Germinal center (tissue), 1 donor: ENCODE measurements around the gene CHORDC1.
A peak's percentile ranks its signal among the peaks of the same experiment; 100 is the strongest.
"Not testable (repeated sequence)": the region's sequence is repeated elsewhere in the genome, so short reads cannot be mapped to it uniquely, and the experiment has no call there.

Experiments
- DNase-seq: peaks from one replicate; pipeline ENCODE4 v3.0.0; 2012; ENCODE audit warnings: mixed read lengths, low spot score

Gene CHORDC1

GRCh38 chr11:90222459-90223247 is at the start of gene CHORDC1:
Gene CHORDC1, minus strand, starts transcription at chr11:90223049. Its CDS starts 95 bp downstream, at chr11:90222954.
- peak; percentile 92 for DNase-seq

DNA sequence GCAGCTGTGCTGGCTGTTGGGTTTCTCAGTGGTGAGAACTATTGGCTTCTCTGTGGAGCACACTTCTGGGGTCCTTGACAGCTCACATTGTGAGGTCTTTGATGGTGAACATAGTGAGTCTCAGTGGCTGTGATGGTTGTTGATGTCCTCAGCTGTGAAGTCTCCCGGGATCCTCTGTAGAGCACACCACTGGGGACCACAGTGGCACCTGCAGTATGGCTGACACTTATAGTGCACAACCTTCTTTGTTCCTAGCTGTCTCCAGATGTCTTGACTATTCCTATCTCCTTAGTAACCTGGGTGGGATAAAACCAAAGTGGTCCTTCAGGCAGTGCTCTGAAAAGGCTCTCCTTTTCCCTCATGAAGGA is 34.3 kb upstream of the CHORDC1 start:
- no peak for DNase-seq

GRCh38 chr11:90256404-90257157 is 33.7 kb upstream of the CHORDC1 start:
- no peak for DNase-seq

DNA sequence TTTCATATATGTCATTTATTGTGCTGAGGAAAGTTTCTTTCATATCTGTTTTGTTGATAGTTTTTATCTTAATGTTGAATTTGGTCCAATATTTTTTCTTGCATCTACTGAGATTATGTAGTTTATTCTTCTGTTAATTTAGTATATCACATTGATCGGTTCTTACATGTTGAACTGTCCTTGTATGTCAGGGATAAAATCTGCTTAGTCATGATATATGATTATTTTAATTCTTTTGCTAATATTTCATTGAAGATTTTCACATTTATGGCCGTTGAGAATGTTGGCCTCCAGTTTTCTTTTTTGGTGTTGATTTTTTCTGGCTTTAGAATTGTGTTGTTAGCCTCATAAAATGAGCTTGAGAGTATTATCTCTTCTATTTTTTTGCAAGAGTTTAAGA is 31.2 kb upstream of the CHORDC1 start:
- DNase-seq, result no peak

DNA sequence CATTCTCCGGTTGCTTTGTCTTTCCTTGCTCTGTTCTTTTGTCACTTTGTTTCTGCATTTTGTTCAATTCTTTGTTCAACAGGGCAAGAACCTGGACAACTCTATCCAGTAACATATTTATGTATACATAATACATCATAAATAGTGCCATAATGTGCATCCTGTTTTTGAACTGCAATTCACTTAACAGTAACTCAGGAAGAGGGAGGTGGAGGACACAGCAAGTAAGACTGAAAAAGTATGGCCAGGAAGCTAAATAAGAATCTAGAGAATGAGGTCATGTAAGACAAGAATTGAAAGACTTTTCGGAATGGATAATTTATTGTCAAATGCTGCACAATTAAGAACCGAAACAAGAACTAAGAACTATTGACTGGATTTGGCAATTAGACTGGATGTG is 29.2 kb upstream of the CHORDC1 start:
- no peak for DNase-seq

- no peak for DNase-seq
These were observed 28.8 kb upstream of the CHORDC1 start for GRCh38 chr11:90251599-90251998.

- DNase-seq, result no peak
These were observed 28.1 kb upstream of the CHORDC1 start for GRCh38 chr11:90250970-90251369.

GRCh38 chr11:90246468-90246867 is 23.6 kb upstream of the CHORDC1 start:
- no peak for DNase-seq

DNA sequence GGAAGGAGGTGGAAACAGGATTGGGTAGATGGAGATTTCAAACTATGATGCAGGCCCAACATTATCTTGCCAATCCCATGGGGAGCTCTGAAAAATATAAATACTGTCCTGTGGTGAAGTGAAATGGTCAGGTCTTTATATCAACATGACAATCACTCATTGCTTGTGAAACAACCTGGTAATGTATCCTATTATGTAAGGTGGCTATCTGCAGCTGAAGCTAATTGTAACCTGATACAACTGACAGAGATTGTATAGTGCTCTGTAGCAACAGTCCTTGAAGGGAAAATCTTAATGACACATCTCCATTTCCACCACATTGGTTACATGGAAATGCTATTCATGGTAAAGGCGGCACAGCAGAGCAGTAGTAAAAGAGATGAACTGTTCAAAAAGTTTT is 20.7 kb upstream of the CHORDC1 start:
- DNase-seq, result no peak

- DNase-seq, result no peak
These were observed 20.1 kb upstream of the CHORDC1 start for GRCh38 chr11:90242894-90243416.

- no peak for DNase-seq
These were observed 18.6 kb upstream of the CHORDC1 start for GRCh38 chr11:90241414-90241813.

DNA sequence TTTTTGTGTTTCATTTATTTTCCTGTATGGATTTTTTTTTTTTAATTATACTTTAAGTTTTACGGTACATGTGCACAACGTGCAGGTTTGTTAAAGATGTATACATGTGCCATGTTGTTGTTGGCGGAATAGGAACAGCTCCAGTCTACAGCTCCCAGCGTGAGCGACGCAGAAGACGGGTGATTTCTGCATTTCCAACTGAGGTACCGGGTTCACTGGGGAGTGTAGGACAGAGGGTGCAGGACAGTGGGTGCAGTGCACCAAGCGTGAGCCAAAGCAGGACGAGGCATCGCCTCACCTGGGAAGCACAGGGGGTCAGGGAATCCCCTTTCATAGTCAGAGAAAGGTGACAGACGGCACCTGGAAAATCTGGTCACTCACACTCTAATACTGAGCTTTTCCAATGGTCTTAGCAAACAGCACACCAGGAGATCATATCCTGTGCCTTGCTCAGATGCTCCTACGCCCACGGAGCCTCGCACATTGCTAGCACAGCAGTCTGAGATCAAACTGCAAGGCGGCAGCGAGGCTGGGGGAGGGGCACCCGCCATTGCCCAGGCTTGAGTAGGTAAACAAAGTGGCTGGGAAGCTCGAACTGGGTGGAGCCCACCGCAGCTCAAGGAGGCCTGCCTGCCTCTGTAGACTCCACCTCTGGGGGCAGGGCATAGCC is 17.3 kb upstream of the CHORDC1 start:
- DNase-seq, result not testable (repeated sequence)

- no peak for DNase-seq
These were observed 14.2 kb upstream of the CHORDC1 start for GRCh38 chr11:90237004-90237403.

- no peak for DNase-seq
These were observed 12.7 kb upstream of the CHORDC1 start for GRCh38 chr11:90235526-90235925.

GRCh38 chr11:90234977-90235376 is 12.1 kb upstream of the CHORDC1 start:
- DNase-seq, result no peak

- DNase-seq, result no peak
These were observed 6.9 kb upstream of the CHORDC1 start for GRCh38 chr11:90229791-90230190.

GRCh38 chr11:90228056-90228455 is 5.2 kb upstream of the CHORDC1 start:
- no peak for DNase-seq

- no peak for DNase-seq
These were observed 368 bp upstream of the CHORDC1 start for GRCh38 chr11:90223248-90223585.

DNA sequence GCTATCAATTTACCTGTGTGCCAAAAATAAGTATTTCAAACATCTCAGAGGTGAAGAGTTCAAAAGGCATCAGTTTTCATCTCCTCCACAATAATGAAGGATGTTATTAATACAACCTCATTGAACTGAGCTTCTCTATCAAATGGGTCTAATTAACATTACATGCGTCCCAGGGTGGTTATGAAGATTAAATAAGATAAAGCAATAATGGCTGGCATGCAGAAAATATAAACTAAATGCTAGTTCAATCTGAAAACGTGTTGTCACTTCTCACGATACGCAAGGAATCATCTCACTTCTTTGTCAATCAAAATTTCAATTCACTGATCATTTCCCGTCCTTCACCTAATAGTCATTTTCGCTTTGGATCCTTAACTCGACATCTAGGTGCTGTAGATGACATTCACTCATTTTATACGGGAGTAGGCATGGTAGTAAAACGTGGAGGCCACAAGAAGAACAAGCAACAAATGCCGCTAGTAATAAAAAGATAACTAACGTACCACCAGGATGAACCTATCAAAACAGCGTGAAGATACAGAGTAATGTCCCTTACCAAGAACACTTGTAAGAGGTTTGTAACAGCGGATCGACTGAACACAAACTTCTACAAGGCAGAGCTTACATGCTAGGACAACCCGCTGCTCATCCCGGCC is 918 bp downstream of the CHORDC1 start:
- DNase-seq, result peak; percentile 24

DNA sequence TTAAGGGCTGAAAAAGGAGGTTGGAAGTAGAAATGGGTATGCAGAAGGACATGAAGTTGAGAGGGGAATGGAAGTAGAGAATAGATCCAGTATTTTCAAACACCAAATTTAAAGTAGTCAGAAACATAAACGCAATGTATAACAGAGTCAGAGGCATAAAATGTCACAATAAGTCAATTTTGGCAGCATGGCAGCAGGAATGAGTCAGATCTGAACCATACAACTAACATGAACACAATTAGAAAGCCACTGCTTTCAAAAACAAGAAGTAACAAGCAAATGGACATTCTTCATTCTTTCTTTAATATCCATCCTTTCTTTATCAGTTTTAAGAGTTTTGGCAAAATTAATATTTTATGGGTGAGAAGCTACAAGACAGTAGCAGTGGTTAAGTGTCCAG is 2.5 kb downstream of the CHORDC1 start:
- DNase-seq, result no peak

DNA sequence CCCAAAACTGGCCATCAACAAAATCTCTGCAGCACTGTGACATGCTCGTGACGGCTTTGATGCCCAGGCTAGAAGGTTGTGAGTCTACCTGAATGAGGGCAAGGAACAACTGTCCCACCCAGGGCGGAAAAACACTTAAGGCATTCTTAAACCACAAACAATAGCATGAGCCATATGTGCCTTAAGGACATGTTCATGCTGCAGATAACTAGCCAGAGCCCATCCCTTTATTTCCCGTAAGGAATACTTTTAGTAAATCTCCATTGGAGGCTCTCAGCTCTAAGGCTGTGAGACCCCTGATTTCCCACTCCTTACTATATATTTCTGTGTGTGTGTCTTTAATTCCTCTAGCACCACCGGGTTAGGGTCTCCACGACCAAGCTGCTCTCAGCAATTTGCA is 3.4 kb downstream of the CHORDC1 start:
- no peak for DNase-seq

DNA sequence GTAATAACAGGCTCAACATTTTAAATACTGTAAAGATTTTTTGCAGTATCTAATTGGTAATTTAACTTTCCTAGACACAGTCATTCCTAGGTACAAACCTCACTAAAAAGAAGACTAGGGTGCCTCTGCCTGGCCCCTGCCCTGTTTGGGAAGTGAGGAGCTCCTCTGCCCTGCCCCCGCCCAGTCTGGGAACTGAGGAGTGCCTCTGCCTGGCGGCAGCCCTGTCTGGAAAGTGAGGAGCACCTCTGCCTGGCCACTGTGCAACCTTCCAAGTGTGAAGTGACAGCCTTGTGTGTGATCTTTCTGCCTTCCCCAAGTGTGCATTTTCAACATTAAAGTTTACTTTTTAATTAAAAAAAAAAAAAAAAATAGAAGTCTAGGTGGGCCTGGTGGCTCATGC is 4.2 kb downstream of the CHORDC1 start:
- DNase-seq, result no peak
